ENCODE results near the gene MTMR10. TPM values are rescaled to one million over a fixed set of nuclear protein-coding genes. Genes with fewer than 3 reads are reported as not detected.

The MTMR10 gene
- total RNA-seq, 1 experiment from 2014 or later = 23.2 TPM

DNA sequence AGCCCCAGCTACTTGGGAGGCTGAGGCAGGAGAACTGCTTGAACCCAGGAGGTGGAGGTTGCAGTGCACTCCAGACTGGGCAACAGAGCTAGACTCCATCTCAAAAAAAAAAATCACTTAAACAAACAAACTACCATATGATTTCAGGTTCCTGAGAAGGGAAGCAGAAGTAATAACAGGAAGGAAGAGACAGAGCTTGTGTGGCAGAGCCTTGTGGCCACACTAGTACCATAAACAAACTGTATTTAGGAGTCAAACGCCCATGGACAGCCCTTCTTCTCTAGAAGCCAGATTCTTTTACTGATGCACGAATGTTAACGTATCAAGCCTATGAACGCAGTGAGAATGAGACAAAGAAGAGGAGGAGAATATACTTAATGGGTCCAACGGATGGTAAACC, 12.0 kb downstream of the MTMR10 start:
- Histone ChIP-seq H2BK12ac (ENCODE audit: insufficient read length, low read depth, low read length) (no peak overlapping the region), H3K4ac (ENCODE audit: low read depth, low read length) (no peak overlapping the region), H2BK20ac (ENCODE audit: low read depth, low read length, poor library complexity, severe bottlenecking) (no peak overlapping the region), H3K79me1 (ENCODE audit: insufficient read depth, low read depth, low read length, poor library complexity, severe bottlenecking) (peaks cover 3% of the 10 kb centered on the region), H4K5ac (ENCODE audit: insufficient read length, low read depth, low read length) (no peak overlapping the region), H2BK5ac (ENCODE audit: insufficient read length, low read length) (no peak overlapping the region), H3K56ac (ENCODE audit: insufficient read length, low read depth, low read length) (no peak overlapping the region), H3K27me3 (ENCODE audit: insufficient read depth, low read length) (no peaks in the 10 kb centered on the region), H3K23ac (ENCODE audit: insufficient read length, low read depth, low read length) (no peak overlapping the region), H3K79me2 (ENCODE audit: insufficient read depth, low read length) (no peaks in the 10 kb centered on the region), H3K9me3 (ENCODE audit: control insufficient read depth, low read depth, low read length) (no peaks in the 10 kb centered on the region), H2AFZ (ENCODE audit: low read length) (no peak overlapping the region), H3K4me2 (ENCODE audit: insufficient read depth, insufficient read length, low read length) (no peak overlapping the region), H2BK120ac (ENCODE audit: low read depth, low read length, poor library complexity, severe bottlenecking) (no peak overlapping the region), H4K8ac (replicated peaks; ENCODE audit: insufficient read length, low read depth, low read length) (no peak overlapping the region), H4K20me1 (ENCODE audit: control insufficient read depth, insufficient read depth, insufficient read length) (no peaks in the 10 kb centered on the region), H3K18ac (ENCODE audit: insufficient read length, low read depth, low read length) (no peak overlapping the region), H4K91ac (ENCODE audit: insufficient read length, low read depth, low read length) (no peak overlapping the region), H3K27ac (ENCODE audit: insufficient read length, low read depth, low read length) (no peak overlapping the region), H3K9ac (ENCODE audit: extremely low read depth, insufficient read length, low read length) (no peak overlapping the region), H3K4me1 (ENCODE audit: insufficient read depth, low read length) (no peaks in the 10 kb centered on the region), H3T11ph (ENCODE audit: low read length) (no peak overlapping the region), H3K14ac (ENCODE audit: insufficient read depth, low read length) (no peak overlapping the region), H2BK15ac (ENCODE audit: low read depth, low read length) (no peak overlapping the region), H3K23me2 (ENCODE audit: insufficient read length, low read depth, low read length, poor library complexity, severe bottlenecking) (no peaks in the 10 kb centered on the region), H2AK5ac (ENCODE audit: insufficient read length, low read length) (no peak overlapping the region)
- Mint-ChIP-seq H3K27ac (no peak overlapping the region), H3K4me3 (no peak overlapping the region), H3K36me3 (ENCODE audit: insufficient read depth in 1 of 3, low read depth in 3 of 3) (peaks cover 0 to 17% (median 1%) of the 10 kb centered on the region in 3 experiments; a peak in 2 of 7 replicates), H3K27me3 (ENCODE audit: low read depth) (no peaks in the 10 kb centered on the region), H3K4me1 (peaks cover 0 to 8% of the 10 kb centered on the region in 2 experiments; a peak in 1 of 4 replicates), H3K9me3 (no peaks in the 10 kb centered on the region)
- no CpG with 5 or more reads among the region's 5 CpGs for WGBS (ENCODE audit: extremely low coverage, insufficient read length, low lambda C conversion rate)
- no peak for DNase-seq
- TF ChIP-seq, protein P1, sequence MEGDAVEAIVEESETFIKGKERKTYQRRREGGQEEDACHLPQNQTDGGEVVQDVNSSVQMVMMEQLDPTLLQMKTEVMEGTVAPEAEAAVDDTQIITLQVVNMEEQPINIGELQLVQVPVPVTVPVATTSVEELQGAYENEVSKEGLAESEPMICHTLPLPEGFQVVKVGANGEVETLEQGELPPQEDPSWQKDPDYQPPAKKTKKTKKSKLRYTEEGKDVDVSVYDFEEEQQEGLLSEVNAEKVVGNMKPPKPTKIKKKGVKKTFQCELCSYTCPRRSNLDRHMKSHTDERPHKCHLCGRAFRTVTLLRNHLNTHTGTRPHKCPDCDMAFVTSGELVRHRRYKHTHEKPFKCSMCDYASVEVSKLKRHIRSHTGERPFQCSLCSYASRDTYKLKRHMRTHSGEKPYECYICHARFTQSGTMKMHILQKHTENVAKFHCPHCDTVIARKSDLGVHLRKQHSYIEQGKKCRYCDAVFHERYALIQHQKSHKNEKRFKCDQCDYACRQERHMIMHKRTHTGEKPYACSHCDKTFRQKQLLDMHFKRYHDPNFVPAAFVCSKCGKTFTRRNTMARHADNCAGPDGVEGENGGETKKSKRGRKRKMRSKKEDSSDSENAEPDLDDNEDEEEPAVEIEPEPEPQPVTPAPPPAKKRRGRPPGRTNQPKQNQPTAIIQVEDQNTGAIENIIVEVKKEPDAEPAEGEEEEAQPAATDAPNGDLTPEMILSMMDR (conservative IDR thresholded peaks at IDR 0.05) = no peak

Data from H9 (cell line).